Testis (tissue), 3 donors: ENCODE measurements around the gene SOX21. TPM values are rescaled to one million over a fixed set of nuclear protein-coding genes. Genes with fewer than 3 reads are reported as not detected.

Experiments
- DNase-seq: peaks from one replicate; pipeline ENCODE4 v3.0.0-alpha.2; 2019
- H3K27ac ChIP-seq, 2 donors: fragments of 200-600 bp; sonication (generic); one replicate each; pipeline ENCODE4 v1.5.1; 2019
- H3K27me3 ChIP-seq: fragments of 200-600 bp; sonication (generic); one replicate; pipeline ENCODE4 v1.5.1; 2019
- H3K36me3 ChIP-seq: fragments of 200-600 bp; sonication (generic); one replicate; pipeline ENCODE4 v1.5.1; 2017; ENCODE audit warnings: low read depth; ENCODE audit errors: missing control alignments
- H3K4me1 ChIP-seq: fragments of 200-600 bp; sonication (generic); one replicate; pipeline ENCODE4 v1.5.1; 2019
- H3K4me3 ChIP-seq, 2 donors: fragments of 200-600 bp; sonication (generic); one replicate each; pipeline ENCODE4 v1.5.1; 2017 to 2019
- H3K9me3 ChIP-seq: fragments of 200-600 bp; sonication (generic); one replicate; pipeline ENCODE4 v1.5.1; 2017
- POLR2A ChIP-seq: fragments of 450-650 bp; IDR thresholded peaks from one replicate; pipeline ENCODE4 v1.6.1; 2017; ENCODE audit warnings: antibody characterized with exemption, mild to moderate bottlenecking, moderate library complexity
- WGBS, 2 donors: methylation state at CpG; one replicate each; pipeline ENCODE4 v1.1.5; 2018; 5-methylcytosine and 5-hydroxymethylcytosine counted together
- intact Hi-C: fragments of 100-400 bp; cut with DNase I; formaldehyde crosslinking; loops from one replicate; pipeline ENCODE4 v1.15.1; 2023; ENCODE audit warnings: low total_unique reads
- polyA plus RNA-seq: library from polyadenylated mRNA; stranded (reverse); fragments of 350-450 nt; fragmentation: Illumina TruSeq; extraction: RNeasy Lipid Tissue Mini Kit (QIAGEN cat#74804); gene quantifications from one replicate; pipeline ENCODE4 v1.2.3, GENCODE V29; 2014; ENCODE audit warnings: low read depth, low replicate concordance; ENCODE audit not compliant: insufficient read depth
- total RNA-seq, 2 donors: library from RNA; depleted of rRNA; stranded (reverse); fragments of >200 nt; gene quantifications; one replicate each; pipeline ENCODE4 v1.2.3, GENCODE V29; 2016
- TF ChIP-seq, protein P1 (sequence below), 3 experiments: fragments of 450-650 bp in 2 of 3; fragments of 200-600 bp in 1 of 3; sonication (generic) in 1 of 3; IDR thresholded peaks; one replicate each; pipeline ENCODE4 v1.5.1; 2016 to 2019; ENCODE audit warnings: antibody characterized with exemption in 3 of 3, mild to moderate bottlenecking in 2 of 3, moderate library complexity in 1 of 3

The SOX21 gene
- total and polyA plus RNA-seq, 3 donors from 2014 or later: 0.15 to 0.71 (median 0.56) TPM

DNA sequence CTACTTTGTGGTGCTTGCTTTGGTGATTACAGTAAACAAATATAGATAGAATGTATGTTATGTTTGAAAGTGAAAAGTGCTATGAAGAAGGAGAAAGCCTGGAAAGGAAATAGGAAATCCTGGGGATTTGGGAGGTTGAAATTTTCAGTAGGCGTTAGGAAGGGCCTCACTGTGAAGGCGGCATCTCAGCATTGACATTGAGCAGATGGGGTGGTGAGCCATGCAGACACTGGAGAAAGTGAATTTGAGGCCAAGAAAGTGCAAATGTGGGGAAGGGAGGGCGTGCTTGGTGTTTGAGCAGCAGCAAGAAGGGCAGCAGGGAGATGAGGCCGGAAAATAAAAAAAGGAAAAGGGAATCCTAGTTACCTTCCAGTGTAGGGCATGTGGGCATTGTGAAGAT is 20.3 kb downstream of the SOX21 start:
- intact Hi-C loops: no loop called here
- H3K4me1 ChIP-seq: no peaks in the 10 kb centered on the region
- no peaks in the 10 kb centered on the region for H3K9me3 ChIP-seq
- H3K36me3 ChIP-seq: no peaks in the 10 kb centered on the region
- DNase-seq: no peak
- WGBS, 2 donors: 78 to 86% methylated on average over 4 of the region's 4 CpGs
- no peak for TF ChIP-seq POLR2A
- TF ChIP-seq, protein P1, sequence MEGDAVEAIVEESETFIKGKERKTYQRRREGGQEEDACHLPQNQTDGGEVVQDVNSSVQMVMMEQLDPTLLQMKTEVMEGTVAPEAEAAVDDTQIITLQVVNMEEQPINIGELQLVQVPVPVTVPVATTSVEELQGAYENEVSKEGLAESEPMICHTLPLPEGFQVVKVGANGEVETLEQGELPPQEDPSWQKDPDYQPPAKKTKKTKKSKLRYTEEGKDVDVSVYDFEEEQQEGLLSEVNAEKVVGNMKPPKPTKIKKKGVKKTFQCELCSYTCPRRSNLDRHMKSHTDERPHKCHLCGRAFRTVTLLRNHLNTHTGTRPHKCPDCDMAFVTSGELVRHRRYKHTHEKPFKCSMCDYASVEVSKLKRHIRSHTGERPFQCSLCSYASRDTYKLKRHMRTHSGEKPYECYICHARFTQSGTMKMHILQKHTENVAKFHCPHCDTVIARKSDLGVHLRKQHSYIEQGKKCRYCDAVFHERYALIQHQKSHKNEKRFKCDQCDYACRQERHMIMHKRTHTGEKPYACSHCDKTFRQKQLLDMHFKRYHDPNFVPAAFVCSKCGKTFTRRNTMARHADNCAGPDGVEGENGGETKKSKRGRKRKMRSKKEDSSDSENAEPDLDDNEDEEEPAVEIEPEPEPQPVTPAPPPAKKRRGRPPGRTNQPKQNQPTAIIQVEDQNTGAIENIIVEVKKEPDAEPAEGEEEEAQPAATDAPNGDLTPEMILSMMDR (IDR thresholded peaks at IDR 0.05): no peak
- no peak overlapping the region for H3K4me3 ChIP-seq
- no peak overlapping the region for H3K27ac ChIP-seq
- H3K27me3 ChIP-seq: no peaks in the 10 kb centered on the region

DNA sequence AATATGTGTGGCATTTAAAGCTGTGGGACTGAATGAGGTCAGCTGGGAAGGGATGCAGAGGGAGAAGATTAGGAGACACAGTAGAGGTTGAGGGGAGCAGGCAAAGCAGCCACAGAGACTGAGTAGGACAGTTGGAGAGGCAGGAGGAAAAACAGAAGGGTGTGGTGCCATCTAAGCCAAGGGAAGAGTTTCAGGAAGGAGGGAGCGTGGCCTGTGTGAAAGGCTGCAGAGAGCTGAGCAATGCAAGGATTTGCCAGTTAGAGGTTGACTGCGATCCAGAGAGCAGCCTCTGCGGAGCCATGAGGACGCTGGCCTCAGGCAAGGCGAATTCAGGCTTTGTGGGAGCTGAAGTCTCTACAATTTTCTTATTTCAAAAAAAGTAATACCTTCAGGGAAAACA is 28.9 kb downstream of the SOX21 start:
- Histone ChIP-seq H3K4me3 (no peak overlapping the region), H3K9me3 (no peaks in the 10 kb centered on the region), H3K36me3 (no peaks in the 10 kb centered on the region), H3K27me3 (no peaks in the 10 kb centered on the region), H3K4me1 (no peaks in the 10 kb centered on the region), H3K27ac (no peak overlapping the region)
- TF ChIP-seq, protein P1 (IDR thresholded peaks at IDR 0.05): no peak
- no peak for TF ChIP-seq POLR2A
- WGBS, 2 donors: 83% methylated on average over 5 of the region's 5 CpGs
- no peak for DNase-seq
- intact Hi-C loops: no loop called here

DNA sequence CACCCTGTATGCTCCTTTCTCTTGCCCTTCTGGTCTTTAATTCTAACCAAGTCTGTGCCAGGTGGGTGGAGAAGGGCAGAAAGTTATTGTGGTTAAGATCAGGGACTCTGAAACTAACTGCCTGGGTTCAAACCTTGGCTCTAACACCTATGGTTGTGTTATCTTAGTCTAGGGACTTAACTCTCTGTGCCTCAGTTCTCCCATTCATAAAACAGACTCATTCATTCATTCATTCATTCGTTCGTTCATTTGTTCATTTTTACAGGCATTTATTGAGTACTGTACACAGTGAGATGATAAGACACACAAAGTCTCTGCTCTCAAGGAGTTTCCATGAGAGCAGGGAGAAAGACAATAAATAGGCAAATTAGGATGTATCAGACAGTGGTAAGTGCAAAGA is 30.1 kb downstream of the SOX21 start:
- Histone ChIP-seq H3K4me1 (no peaks in the 10 kb centered on the region), H3K9me3 (no peaks in the 10 kb centered on the region), H3K27ac (no peak overlapping the region), H3K4me3 (no peak overlapping the region), H3K36me3 (no peaks in the 10 kb centered on the region), H3K27me3 (no peaks in the 10 kb centered on the region)
- 58 to 86% methylated on average over 2 of the region's 2 CpGs for WGBS, 2 donors
- no peak for DNase-seq
- intact Hi-C loops: no loop called here
- TF ChIP-seq POLR2A: no peak
- TF ChIP-seq, protein P1 (IDR thresholded peaks at IDR 0.05): no peak

DNA sequence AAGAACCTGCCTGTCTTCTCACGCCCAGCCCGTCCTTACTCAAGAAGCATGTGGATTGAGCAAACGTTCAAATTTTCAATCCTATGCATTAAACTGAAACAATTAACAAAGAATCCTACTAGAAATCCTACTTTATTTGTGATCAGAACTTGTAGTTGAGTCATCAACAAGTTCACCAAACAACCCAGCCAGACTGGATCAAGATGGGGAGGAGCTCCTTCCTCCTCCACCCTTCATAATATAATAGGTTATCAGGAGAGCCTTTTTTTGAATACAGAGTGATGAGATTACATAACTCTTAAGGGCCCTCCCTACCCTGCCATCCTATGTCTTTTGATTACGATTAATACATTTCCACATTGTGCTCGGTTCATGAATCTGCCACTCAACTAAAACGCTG is 32.7 kb downstream of the SOX21 start:
- no peak for DNase-seq
- WGBS, 2 donors: 92 to 95% methylated on average over 6 of the region's 6 CpGs
- no peak overlapping the region for H3K27ac ChIP-seq
- intact Hi-C loops: no loop called here
- no peak for TF ChIP-seq POLR2A
- TF ChIP-seq, protein P1 (IDR thresholded peaks at IDR 0.05): no peak
- H3K9me3 ChIP-seq: no peaks in the 10 kb centered on the region
- no peak overlapping the region for H3K4me3 ChIP-seq
- no peaks in the 10 kb centered on the region for H3K27me3 ChIP-seq
- no peaks in the 10 kb centered on the region for H3K36me3 ChIP-seq
- H3K4me1 ChIP-seq: no peaks in the 10 kb centered on the region

DNA sequence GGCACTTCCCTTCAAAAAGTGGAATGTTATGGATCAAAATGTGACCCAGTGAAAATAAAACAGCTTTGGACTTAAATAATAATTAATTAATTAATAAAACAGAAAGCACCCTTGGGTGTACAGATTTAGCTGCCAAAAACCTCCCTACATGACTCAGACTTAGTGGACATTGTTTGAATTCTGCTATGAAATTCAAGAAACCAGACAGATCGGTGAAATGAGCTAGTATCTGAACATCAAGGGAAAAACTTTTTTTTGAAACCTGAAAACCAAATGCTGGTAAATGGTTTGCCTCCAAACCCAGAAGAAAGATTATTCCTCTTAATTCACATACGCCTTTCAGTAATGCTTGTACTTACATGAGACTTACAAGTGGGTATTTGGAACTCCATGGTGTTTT is 33.5 kb downstream of the SOX21 start:
- Histone ChIP-seq H3K27me3 (no peaks in the 10 kb centered on the region), H3K4me3 (no peak overlapping the region), H3K27ac (no peak overlapping the region), H3K9me3 (no peaks in the 10 kb centered on the region), H3K36me3 (no peaks in the 10 kb centered on the region), H3K4me1 (no peaks in the 10 kb centered on the region)
- 92 to 95% methylated on average over 2 of the region's 2 CpGs for WGBS, 2 donors
- no peak for DNase-seq
- no peak for TF ChIP-seq POLR2A
- intact Hi-C loops: no loop called here
